ENCODE measurements around the gene SH3GLB1. TPM values are rescaled to one million over a fixed set of nuclear protein-coding genes. Genes with fewer than 3 reads are reported as not detected.

Gene SH3GLB1
- total and polyA plus RNA-seq, 2 of the 13 experiments (the other 11 are each of a cell fraction or from before 2014, with no cell fraction given): 26.0 to 41.5 TPM

DNA sequence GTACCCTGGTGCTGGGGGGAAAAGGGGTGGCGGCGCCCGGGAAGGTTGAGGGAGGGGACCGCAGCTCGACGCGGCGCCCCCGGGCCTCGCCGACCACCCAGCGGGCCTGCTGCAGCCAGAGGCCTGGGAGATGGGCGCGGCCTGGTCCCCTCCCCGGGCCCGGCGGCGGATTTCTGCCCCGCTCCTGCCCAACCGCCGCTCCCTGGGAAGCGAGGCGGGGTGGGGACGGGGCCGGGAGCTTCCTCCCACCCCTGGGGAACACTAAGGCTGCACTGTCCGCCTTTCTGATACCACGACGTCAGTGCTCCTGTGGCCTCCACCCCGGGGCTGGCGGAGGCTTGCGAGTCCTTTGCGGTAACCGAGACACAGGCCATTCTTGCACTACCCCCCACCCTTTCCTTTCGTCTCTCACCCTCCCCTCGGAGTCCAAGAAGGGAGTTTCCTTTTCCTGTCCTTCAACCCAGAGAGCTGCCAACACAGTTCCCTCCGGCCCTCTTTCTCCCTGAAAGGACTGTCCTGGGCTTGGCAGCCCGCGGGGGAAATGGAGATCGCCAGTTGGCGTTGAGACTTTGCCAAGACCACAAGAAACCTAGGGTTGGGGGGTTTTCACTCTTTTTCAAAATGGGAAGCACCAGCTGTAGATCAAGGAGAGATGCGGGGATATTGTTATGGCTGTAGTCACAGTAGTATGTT is 742 bp downstream of the SH3GLB1 start (continued):
- TF ChIP-seq, protein P1, sequence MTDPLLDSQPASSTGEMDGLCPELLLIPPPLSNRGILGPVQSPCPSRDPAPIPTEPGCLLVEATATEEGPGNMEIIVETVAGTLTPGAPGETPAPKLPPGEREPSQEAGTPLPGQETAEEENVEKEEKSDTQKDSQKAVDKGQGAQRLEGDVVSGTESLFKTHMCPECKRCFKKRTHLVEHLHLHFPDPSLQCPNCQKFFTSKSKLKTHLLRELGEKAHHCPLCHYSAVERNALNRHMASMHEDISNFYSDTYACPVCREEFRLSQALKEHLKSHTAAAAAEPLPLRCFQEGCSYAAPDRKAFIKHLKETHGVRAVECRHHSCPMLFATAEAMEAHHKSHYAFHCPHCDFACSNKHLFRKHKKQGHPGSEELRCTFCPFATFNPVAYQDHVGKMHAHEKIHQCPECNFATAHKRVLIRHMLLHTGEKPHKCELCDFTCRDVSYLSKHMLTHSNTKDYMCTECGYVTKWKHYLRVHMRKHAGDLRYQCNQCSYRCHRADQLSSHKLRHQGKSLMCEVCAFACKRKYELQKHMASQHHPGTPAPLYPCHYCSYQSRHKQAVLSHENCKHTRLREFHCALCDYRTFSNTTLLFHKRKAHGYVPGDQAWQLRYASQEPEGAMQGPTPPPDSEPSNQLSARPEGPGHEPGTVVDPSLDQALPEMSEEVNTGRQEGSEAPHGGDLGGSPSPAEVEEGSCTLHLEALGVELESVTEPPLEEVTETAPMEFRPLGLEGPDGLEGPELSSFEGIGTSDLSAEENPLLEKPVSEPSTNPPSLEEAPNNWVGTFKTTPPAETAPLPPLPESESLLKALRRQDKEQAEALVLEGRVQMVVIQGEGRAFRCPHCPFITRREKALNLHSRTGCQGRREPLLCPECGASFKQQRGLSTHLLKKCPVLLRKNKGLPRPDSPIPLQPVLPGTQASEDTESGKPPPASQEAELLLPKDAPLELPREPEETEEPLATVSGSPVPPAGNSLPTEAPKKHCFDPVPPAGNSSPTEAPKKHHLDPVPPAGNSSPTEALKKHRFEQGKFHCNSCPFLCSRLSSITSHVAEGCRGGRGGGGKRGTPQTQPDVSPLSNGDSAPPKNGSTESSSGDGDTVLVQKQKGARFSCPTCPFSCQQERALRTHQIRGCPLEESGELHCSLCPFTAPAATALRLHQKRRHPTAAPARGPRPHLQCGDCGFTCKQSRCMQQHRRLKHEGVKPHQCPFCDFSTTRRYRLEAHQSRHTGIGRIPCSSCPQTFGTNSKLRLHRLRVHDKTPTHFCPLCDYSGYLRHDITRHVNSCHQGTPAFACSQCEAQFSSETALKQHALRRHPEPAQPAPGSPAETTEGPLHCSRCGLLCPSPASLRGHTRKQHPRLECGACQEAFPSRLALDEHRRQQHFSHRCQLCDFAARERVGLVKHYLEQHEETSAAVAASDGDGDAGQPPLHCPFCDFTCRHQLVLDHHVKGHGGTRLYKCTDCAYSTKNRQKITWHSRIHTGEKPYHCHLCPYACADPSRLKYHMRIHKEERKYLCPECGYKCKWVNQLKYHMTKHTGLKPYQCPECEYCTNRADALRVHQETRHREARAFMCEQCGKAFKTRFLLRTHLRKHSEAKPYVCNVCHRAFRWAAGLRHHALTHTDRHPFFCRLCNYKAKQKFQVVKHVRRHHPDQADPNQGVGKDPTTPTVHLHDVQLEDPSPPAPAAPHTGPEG (CRISPR knock-in tag; IDR thresholded peaks at IDR 0.05): no peak; the same call in none of the 2 replicates
- TF ChIP-seq ZNF605 (CRISPR knock-in tag; IDR thresholded peaks at IDR 0.05) (no peak), ATF1 (CRISPR knock-in tag; IDR thresholded peaks at IDR 0.05) (no peak), POGZ (CRISPR knock-in tag; IDR thresholded peaks at IDR 0.05) (no peak), KDM6A (CRISPR knock-in tag; IDR thresholded peaks at IDR 0.05; ENCODE audit: low read depth) (no peak), NKX3-1 (CRISPR knock-in tag; IDR thresholded peaks at IDR 0.05) (0 out of 2 replicates have a peak, but pooled peaks have one; percentile 28), RBM22 (optimal IDR thresholded peaks at IDR 0.05; ENCODE audit: low read length) (no peak), ELF4 (CRISPR knock-in tag; IDR thresholded peaks at IDR 0.05; ENCODE audit: borderline replicate concordance) (no peak)
- TF ChIP-seq, protein P2, sequence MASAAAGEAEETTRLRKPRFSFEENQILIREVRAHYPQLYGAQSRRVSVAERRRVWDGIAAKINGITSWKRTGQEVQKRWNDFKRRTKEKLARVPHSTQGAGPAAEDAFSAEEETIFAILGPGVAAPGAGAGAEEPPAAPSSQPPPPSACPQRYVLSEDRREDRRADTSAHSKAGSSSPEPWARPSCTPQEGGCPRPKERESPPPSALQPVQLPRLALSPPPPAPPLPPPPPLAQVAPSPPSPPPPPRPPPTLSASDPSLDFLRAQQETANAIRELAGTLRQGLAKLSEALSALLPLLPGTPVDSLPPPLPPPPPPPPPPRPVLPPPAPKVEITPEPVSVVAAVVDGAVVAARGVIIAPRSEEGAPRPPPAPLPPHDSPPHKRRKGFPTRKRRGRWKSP (CRISPR knock-in tag; IDR thresholded peaks at IDR 0.05): no peak
- TF ChIP-seq, protein P3, sequence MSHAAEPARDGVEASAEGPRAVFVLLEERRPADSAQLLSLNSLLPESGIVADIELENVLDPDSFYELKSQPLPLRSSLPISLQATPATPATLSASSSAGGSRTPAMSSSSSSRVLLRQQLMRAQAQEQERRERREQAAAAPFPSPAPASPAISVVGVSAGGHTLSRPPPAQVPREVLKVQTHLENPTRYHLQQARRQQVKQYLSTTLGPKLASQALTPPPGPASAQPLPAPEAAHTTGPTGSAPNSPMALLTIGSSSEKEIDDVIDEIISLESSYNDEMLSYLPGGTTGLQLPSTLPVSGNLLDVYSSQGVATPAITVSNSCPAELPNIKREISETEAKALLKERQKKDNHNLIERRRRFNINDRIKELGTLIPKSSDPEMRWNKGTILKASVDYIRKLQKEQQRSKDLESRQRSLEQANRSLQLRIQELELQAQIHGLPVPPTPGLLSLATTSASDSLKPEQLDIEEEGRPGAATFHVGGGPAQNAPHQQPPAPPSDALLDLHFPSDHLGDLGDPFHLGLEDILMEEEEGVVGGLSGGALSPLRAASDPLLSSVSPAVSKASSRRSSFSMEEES (CRISPR knock-in tag; IDR thresholded peaks at IDR 0.05): no peak
- TF ChIP-seq, protein P4, sequence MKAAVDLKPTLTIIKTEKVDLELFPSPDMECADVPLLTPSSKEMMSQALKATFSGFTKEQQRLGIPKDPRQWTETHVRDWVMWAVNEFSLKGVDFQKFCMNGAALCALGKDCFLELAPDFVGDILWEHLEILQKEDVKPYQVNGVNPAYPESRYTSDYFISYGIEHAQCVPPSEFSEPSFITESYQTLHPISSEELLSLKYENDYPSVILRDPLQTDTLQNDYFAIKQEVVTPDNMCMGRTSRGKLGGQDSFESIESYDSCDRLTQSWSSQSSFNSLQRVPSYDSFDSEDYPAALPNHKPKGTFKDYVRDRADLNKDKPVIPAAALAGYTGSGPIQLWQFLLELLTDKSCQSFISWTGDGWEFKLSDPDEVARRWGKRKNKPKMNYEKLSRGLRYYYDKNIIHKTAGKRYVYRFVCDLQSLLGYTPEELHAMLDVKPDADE (CRISPR knock-in tag; IDR thresholded peaks at IDR 0.05): no peak
- TF ChIP-seq, protein P5, sequence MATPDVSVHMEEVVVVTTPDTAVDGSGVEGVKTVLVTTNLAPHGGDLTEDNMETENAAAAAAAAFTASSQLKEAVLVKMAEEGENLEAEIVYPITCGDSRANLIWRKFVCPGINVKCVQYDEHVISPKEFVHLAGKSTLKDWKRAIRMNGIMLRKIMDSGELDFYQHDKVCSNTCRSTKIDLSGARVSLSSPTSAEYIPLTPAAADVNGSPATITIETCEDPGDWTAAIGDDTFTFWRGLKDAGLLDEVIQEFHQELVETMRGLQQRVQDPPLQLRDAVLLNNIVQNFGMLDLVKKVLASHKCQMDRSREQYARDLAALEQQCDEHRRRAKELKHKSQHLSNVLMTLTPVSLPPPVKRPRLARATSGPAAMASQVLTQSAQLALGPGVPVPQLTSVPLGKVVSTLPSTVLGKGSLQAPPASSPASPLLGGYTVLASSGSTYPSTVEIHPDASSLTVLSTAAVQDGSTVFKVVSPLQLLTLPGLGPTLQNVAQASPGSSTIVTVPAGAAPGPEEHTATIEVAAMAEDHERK (CRISPR knock-in tag; IDR thresholded peaks at IDR 0.05; ENCODE audit: low read depth): no peak
